ENCODE measurements around the gene VPS16.

- TF ChIP-seq CTCF (IDR thresholded peaks at IDR 0.05) (no peak), EZH2 (IDR thresholded peaks at IDR 0.05; ENCODE audit: borderline replicate concordance, insufficient read depth, low read depth, low read length, poor library complexity, severe bottlenecking) (no peak)
These were observed 43.4 kb downstream of the VPS16 start for GRCh38 chr20:2883726-2884637.
